GM18508 (cell line): Measurements from ENCODE around the gene PTPN1.
"Not testable (repeated sequence)": the region's sequence is repeated elsewhere in the genome, so short reads cannot be mapped to it uniquely, and the experiment has no call there.

Experiments
- ATAC-seq: cut with Tn5 transposase; IDR thresholded peaks from one replicate; pipeline ENCODE4 v1.9.1; 2021; ENCODE audit warnings: moderate number of reproducible peaks; ENCODE audit not compliant: insufficient read depth, unreplicated experiment

Gene PTPN1

GRCh38 chr20:50550531-50550930, 40.3 kb downstream of the PTPN1 start:
- no peak for ATAC-seq

- no peak for ATAC-seq
Observed at GRCh38 chr20:50551288-50551687, 41.1 kb downstream of the PTPN1 start.

- no peak for ATAC-seq
Observed at GRCh38 chr20:50552979-50553378, 42.8 kb downstream of the PTPN1 start.

DNA sequence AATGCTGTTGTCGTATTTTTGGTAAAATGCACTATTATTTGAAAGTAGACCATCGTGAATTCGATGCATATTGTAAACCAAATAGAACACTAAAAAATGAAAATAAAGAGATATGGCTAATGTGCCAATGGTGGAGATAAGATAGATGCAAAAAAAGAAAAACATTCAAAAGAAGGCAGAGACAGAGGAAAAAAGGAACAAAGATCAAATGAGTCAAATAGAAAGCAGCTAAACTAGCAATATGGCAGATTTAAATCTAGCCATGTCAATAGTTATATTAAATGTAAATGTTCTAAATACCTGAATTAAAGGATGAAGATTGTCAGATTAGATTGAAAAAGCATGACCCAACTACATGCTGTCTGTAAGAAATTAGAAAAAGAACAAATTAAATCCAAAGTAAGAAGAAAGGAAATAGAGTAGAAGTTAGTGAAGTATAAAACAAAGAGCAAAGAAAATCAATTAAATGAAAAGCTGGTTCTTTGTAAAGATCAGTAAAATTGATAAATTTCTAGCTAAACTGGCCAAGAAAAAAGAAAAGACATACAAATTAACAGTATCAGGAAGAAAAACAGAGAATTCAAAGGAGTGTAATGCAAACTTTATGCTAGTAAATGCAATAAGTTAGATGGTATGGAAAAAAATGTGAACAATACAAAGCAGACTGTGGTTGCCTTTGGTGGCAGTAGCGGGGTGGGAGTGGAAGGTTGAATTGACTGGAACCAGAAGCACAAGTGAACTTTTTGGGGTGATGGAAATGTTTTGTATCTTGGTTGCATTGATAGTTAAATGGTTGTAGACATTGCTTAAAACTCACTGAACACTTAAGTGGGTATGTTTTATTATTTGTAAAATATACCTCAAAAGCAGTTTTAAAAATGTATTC, 44.8 kb downstream of the PTPN1 start:
- no peak for ATAC-seq

DNA sequence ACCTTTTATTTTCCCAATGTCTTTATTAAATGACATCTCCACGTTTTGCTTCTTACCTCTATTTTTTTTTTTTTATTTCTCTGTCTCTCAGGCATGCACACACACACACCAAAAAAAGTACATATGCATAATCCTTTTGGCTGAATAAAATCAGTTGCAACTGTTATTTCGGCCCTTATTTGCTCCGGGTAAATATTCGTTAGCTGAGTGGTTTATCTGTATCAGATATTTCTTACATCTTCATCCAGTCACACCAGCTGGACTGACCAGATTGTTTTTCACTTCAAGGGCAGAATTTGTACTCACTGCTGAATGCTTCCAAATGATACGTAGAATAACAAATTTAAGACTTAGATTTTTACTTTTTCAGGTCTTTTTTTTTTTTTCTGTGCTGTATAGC, 45.5 kb downstream of the PTPN1 start:
- ATAC-seq: no peak

GRCh38 chr20:50557549-50558134, 47.5 kb downstream of the PTPN1 start:
- ATAC-seq: no peak

GRCh38 chr20:50558483-50558925, 48.3 kb downstream of the PTPN1 start:
- no peak for ATAC-seq

DNA sequence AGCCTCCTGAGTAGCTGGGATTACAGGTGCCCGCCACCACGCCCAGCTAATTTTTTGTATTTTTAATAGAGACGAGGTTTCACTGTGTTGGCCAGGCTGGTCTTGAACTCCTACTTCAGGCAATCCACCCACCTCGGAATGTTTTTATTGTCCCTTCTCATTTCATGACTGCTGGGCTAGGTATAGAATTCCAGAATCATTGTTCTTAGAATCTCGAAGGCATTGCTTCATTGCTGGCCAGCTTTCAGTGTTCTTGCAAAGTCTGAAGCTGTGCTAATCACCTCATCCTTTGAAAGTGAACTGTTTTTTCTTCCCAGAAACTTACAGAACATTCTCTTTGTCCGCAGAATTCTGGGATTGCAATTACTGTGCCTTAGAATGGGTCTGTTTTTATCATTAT, 49.0 kb downstream of the PTPN1 start:
- ATAC-seq: no peak

DNA sequence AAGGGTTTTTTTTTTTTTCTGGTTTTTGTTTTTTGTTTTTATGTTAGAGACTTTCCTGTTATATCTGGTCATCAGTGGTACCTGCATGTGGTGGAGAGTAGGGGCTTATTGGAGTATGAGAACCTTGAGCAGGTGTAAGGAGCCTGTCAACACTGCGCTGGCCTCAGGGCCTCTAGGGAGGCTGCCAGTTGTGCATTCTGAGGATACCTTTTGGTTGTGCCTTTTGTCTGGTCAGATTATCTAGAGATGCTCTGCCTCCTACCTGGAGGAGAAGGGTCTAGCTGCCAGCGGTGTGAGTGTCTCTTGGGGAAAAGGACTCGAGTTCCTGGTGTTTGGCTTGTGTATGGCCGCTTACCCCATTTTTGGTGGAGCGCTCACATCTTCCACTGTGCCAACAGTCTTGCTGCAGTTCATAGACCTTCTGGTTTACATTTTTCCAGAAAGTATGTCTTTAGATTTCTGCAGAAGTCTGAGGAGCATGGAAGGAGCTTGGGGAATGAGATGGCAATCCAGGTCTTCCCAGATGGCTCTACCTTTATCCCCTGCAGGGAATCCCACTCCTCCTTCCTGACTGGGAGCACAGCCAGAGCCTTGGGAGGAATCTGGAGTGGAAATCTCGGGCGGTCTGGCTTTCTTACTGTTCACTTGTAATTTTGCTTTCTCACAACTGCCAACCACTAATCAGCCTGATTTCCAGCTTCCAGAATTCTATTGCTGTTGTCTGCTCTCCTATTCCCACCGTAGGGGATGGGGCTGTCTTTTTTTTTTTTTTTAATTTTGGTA, 49.9 kb downstream of the PTPN1 start:
- no peak for ATAC-seq

DNA sequence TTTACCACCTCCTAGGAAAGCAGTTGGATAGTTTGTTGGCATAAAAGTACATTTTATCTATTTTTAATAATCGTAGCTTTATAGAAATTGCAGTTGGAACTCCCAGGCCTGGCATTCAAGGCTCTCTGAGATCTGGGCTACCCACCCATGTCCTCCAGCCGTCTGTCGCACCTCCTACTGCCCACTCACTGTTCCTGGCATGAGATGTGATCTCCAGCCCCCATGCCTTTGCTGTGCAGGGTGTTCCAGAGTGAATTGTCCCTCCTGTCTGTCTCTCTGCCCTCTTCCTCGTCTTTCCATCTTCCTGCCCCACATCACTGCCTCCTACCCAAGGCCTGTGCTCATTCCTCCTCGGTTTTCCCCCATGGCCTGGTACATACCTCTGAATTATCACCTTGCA, 50.7 kb downstream of the PTPN1 start:
- ATAC-seq: no peak

DNA sequence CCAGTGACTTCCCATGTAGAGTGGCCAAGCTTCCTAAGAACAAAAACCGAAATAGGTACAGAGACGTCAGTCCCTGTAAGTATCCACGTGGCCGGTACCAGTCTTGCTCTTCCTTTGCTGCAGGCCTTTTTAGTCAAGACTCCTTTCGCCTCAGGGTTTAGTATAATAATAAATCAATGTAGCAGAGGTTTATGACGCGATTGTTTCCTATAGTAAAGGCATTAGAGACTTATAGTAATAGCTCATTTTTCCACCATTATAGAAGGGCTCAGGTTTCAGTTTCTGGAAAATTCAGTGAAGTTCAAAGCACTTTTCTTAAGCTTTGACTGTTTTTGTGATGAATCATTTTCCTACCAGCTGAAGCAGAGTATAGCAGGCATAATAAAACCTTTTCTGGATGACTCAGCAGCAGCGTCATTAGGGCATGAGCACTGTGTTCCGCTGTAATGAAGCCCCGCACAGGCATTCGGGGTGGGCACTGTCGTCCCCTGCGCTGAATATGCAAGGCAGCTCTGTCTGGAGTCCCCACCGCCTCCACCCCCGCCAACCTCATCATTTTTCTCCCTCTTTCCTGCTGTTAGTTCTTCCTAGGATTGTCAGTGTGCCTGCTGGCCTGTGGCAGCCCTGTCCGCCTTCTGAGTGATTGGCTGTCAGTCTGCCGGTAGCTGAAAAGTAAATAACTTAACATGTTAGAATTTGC, 51.3 kb downstream of the PTPN1 start:
- ATAC-seq: no peak

DNA sequence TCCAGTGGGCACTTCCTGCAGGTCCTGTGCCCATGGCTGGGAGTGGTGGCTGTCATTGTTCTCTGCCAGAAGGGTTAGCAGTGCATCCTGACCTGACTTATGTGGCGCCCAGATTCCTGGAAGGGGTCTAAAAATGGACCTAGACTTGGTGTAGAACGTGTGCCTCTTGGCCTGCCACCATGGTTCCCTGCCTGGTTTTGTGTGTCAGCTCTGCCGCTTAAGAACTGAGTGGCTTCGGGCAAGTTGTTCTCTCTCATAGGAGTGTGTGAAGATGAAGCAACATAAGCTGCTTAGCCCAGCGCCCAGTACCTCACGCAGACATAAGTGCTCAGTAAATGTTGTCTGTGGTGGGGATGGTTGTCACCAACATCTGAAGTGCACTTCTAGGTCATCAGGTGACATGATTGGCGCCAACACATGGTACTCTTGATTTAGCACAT, 52.1 kb downstream of the PTPN1 start:
- no peak for ATAC-seq

DNA sequence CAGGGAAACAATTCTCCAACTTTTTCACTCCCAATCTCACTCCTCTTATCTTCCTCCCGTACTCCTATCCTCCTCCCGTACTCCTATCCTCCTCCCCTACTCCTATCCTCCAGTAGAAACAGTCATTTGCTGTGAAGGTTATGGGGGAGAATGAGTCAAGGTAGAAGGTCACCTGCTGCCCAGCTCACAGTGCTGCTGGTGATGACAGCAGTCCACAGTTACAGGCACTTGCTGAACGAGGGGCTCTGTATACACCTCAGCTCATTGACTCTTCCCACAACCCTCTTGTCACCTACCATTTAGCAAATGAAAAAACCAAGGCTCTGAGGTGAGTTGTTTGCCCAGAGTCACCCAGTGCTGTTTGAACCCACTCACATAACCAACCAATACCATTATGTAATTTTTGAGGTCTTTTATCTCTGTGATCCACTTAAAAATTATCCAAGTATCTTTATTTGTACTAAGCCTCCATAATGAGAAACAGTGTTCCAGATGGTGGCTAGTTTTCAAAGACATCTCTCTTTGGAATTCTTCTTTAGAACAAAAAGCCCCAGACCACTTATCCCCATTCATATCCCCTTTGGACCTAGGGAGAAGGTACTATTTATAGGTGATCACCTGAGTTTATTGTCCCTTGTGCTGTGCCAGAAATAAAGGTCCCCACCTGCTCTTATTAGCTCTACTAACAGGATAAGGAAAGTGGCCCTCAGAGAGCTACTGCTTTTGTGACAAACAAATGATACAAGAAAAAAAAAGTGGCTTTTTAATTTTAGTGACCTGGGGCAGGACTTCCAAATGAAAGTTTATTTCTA, 53.2 kb downstream of the PTPN1 start:
- no peak for ATAC-seq

DNA sequence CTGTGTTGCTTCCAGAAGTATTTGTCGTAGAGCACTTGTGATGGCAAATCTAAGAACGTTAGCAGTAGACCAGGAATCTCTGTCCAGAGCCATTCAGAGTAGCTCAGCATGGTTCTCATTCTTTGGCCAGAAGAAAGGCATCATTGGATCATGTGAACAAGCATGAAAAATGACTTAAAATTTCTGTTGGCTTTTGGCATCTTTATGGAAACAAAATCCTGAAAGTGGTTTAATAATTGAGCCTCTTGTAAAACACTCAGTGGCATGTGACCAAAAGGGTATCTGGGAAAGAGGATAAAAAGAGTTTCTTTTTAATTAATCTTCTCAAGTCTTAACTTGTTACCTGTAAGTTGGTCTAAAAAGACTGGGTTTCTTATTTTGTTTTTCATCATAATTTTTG, 55.2 kb downstream of the PTPN1 start:
- ATAC-seq: no peak

- ATAC-seq: no peak
Observed at GRCh38 chr20:50565871-50566270, 55.7 kb downstream of the PTPN1 start.

- ATAC-seq: no peak
Observed at GRCh38 chr20:50567860-50568548, 57.8 kb downstream of the PTPN1 start.

- no peak for ATAC-seq
Observed at GRCh38 chr20:50568549-50568942, 58.4 kb downstream of the PTPN1 start.

DNA sequence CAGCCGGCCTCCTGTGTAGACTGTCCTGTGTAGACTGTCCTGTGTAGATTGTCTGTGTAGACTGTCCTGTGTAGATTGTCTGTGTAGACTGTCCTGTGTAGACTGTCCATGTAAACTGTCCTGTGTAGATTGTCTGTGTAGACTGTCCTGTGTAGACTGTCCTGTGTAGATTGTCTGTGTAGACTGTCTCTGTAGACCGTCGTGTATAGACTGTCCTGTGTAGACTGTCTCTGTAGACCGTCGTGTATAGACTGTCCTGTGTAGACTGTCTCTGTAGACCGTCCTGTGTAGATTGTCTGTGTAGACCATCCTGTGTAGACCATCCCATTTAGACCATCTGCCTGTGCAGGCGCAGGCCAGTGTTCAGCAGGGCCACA, 59.3 kb downstream of the PTPN1 start:
- not testable (repeated sequence) for ATAC-seq
